Ovary (tissue), 3 donors: ENCODE results near the gene TTLL10.

Experiments used
- EP300 ChIP-seq: sonication (generic); formaldehyde crosslinking; IDR thresholded peaks from one replicate; pipeline ENCODE4 v1.6.1; 2017; ENCODE audit warnings: antibody characterized with exemption
- TF ChIP-seq, protein P1 (sequence below), 3 donors: fragments of 450-650 bp in 2 of 3; fragments of 200-600 bp in 1 of 3; IDR thresholded peaks; one replicate each; pipeline versions ENCODE4 v1.5.1 to v1.8.0; 2016 to 2022; ENCODE audit warnings: antibody characterized with exemption in 3 of 3, mild to moderate bottlenecking in 1 of 3
- donor health status: DM: no; HTN: no; CAD: no.

DNA sequence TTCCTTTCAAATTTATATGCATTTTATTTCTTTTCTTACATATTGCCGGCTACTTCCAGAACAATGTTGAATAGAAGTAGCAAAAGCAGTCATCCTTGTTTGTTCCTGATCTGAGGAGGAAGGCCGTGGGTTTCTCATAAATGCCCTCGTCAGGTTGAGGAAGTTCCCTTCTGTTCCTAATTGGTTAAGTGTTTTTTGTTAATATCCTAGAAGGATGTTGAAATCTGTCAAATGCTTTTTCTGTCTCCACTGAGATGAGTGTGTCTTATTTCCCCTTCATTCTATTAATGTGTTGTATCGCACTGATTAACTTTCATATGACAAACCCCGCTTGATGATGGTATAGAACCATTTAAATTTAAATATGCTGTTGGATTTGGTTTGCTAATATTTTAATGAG is 15.4 kb downstream of the TTLL10 start:
- TF ChIP-seq, protein P1, sequence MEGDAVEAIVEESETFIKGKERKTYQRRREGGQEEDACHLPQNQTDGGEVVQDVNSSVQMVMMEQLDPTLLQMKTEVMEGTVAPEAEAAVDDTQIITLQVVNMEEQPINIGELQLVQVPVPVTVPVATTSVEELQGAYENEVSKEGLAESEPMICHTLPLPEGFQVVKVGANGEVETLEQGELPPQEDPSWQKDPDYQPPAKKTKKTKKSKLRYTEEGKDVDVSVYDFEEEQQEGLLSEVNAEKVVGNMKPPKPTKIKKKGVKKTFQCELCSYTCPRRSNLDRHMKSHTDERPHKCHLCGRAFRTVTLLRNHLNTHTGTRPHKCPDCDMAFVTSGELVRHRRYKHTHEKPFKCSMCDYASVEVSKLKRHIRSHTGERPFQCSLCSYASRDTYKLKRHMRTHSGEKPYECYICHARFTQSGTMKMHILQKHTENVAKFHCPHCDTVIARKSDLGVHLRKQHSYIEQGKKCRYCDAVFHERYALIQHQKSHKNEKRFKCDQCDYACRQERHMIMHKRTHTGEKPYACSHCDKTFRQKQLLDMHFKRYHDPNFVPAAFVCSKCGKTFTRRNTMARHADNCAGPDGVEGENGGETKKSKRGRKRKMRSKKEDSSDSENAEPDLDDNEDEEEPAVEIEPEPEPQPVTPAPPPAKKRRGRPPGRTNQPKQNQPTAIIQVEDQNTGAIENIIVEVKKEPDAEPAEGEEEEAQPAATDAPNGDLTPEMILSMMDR (IDR thresholded peaks at IDR 0.05): no peak
- TF ChIP-seq EP300: no peak
